CD4-positive, alpha-beta T cell (primary cell): Measurements from ENCODE around the gene GADD45G. TPM values are rescaled to one million over a fixed set of nuclear protein-coding genes. Genes with fewer than 3 reads are reported as not detected.

Source experiments
- ATAC-seq: fragments of 200-7000 bp; cut with Tn5 transposase; one replicate; pipeline ENCODE4 v1.10.0; 2022; ENCODE audit warnings: mild to moderate bottlenecking; ENCODE audit not compliant: poor library complexity
- CTCF ChIA-PET: fragments of 350-600 bp; sonication (Branson Sonifier 250); formaldehyde crosslinking; loops from one replicate; lab custom pipeline; 2021; ENCODE audit warnings: antibody characterized with exemption, inconsistent platforms; lab: Charles Lee
- POLR2A ChIA-PET: fragments of 350-600 bp; sonication (Branson Sonifier 250); formaldehyde crosslinking; loops from one replicate; lab custom pipeline; 2021; ENCODE audit warnings: antibody characterized with exemption, inconsistent platforms; lab: Charles Lee
- DNase-seq, 14 experiments: peaks; one replicate each; pipeline ENCODE4 v3.0.0-alpha.2; 2013 to 2020; ENCODE audit warnings: mixed read lengths in 2 of 14
- H3K27ac ChIP-seq, 2 donors: one replicate each; pipeline versions ENCODE4 v1.5.1 to v1.7.0; 2013; ENCODE audit warnings: low read length in 2 of 2, low read depth in 1 of 2, mild to moderate bottlenecking in 1 of 2
- H3K27me3 ChIP-seq, 2 experiments: 1 replicate in 1 of 2; 2 replicates in 1 of 2; pipeline versions ENCODE4 v1.6.1 to v1.7.0; 2013; ENCODE audit warnings: low read length in 2 of 2, control low read depth in 1 of 2, mild to moderate bottlenecking in 1 of 2, moderate library complexity in 1 of 2; ENCODE audit not compliant: insufficient read depth in 2 of 2, control insufficient read depth in 1 of 2
- H3K36me3 ChIP-seq: one replicate; pipeline ENCODE4 v1.6.1; 2013; ENCODE audit warnings: low read length, control low read depth; ENCODE audit not compliant: insufficient read depth
- H3K4me1 ChIP-seq: one replicate; pipeline ENCODE4 v1.6.1; 2013; ENCODE audit warnings: low read length, control low read depth; ENCODE audit not compliant: insufficient read depth
- H3K4me3 ChIP-seq: one replicate; pipeline ENCODE4 v1.5.1; 2013; ENCODE audit warnings: mild to moderate bottlenecking, low read length, moderate library complexity
- H3K9me3 ChIP-seq, 2 experiments: 1 replicate in 1 of 2; 2 replicates in 1 of 2; pipeline versions ENCODE4 v1.6.1 to v1.7.0; 2013; ENCODE audit warnings: low read length in 2 of 2, mild to moderate bottlenecking in 2 of 2, control low read depth in 1 of 2, moderate library complexity in 1 of 2; ENCODE audit not compliant: control insufficient read depth in 1 of 2, insufficient read depth in 1 of 2
- H3K27ac Mint-ChIP-seq: one replicate; pipeline ENCODE4 v1.8.0; 2020; ENCODE audit warnings: mixed read lengths
- H3K27me3 Mint-ChIP-seq: one replicate; pipeline ENCODE4 v1.8.0; 2021; ENCODE audit warnings: mixed read lengths
- H3K36me3 Mint-ChIP-seq: one replicate; pipeline ENCODE4 v1.8.0; 2021; ENCODE audit warnings: low read depth, mixed read lengths
- H3K4me1 Mint-ChIP-seq: one replicate; pipeline ENCODE4 v1.8.0; 2021; ENCODE audit warnings: low read depth, mixed read lengths
- H3K4me3 Mint-ChIP-seq: one replicate; pipeline ENCODE4 v1.8.0; 2020; ENCODE audit warnings: mild to moderate bottlenecking, mixed read lengths
- H3K9me3 Mint-ChIP-seq: one replicate; pipeline ENCODE4 v1.8.0; 2020; ENCODE audit warnings: mixed read lengths
- CTCF ChIP-seq: fragments of 200-600 bp; IDR thresholded peaks from one replicate; pipeline ENCODE4 v1.8.0; 2022; ENCODE audit warnings: antibody characterized with exemption, mild to moderate bottlenecking
- intact Hi-C, 2 experiments: fragments of 100-400 bp; cut with DNase I in 1 of 2; cut with micrococcal nuclease in 1 of 2; formaldehyde crosslinking; loops; one replicate each; pipeline versions ENCODE4 v1.15.1 to v1.9.0; 2023 to 2025; cut with DNase I, micrococcal nuclease
- total RNA-seq, 174 experiments: library from RNA in 2 of 174; stranded (reverse) in 2 of 174; gene quantifications; one replicate each; pipeline ENCODE4 v1.2.3 and lab custom pipeline; 2021 to 2026

GADD45G gene
- total RNA-seq, 2 experiments from 2014 or later = 15.6 to 16.1 TPM

DNA sequence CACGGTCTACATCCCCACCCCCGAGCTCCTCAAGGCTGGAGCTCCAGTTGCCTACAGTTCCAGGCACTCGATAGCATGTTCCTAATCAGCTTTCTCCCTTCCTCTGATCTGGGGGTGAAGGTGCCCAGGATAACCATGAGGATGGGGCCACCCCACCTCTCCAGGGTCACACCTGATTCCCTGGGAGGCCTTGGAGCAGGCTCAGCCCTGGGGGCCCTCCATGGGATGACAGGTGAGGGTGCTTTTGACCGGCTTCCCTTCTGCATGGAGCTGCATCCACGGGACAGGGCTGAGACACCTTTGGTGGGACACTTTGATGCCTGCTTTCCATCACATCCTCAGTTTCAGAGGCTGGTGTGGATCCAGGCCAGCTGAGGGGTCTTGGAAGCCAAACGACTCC, 28.6 kb downstream of the GADD45G start:
- Mint-ChIP-seq H3K4me3 (no peak overlapping the region), H3K27ac (no peak overlapping the region), H3K36me3 (no peaks in the 10 kb centered on the region), H3K27me3 (no peaks in the 10 kb centered on the region), H3K4me1 (no peaks in the 10 kb centered on the region), H3K9me3 (no peaks in the 10 kb centered on the region)
- ATAC-seq (no peak), DNase-seq (no peak)
- Histone ChIP-seq H3K4me3 (no peak overlapping the region), H3K36me3 (no peaks in the 10 kb centered on the region), H3K27ac (no peak overlapping the region), H3K4me1 (no peaks in the 10 kb centered on the region), H3K27me3 (peaks cover 0 to 3% of the 10 kb centered on the region in 2 experiments), H3K9me3 (no peaks in the 10 kb centered on the region)
- ChIA-PET POLR2A (no interaction called here), CTCF (no interaction called here)
- intact Hi-C loops = no loop called here
- TF ChIP-seq CTCF = no peak

DNA sequence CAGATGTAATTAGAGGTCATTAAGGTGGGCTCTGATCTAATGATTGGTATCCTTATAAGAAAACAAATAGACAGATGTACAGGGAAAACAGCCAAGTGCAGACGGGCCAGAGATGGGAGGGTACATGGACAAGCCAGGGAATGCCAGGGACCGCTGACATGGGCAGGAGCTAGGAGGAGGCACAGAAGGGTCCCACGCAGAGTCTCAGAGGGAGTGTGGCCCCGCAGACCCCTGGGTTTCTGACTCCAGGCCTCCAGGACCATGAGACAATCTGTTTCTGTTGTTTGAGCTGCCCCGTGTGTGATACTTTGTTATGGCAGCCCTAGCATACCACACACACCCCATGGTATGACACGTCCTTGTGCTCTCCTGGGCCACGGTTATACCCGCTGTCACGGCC, 29.1 kb downstream of the GADD45G start:
- Histone ChIP-seq H3K27me3 (peaks cover 0 to 3% of the 10 kb centered on the region in 2 experiments), H3K4me1 (no peaks in the 10 kb centered on the region), H3K4me3 (no peak overlapping the region), H3K27ac (no peak overlapping the region), H3K9me3 (no peaks in the 10 kb centered on the region), H3K36me3 (no peaks in the 10 kb centered on the region)
- ChIA-PET CTCF (no interaction called here), POLR2A (no interaction called here)
- DNase-seq = no peak
- Mint-ChIP-seq H3K27ac (no peak overlapping the region), H3K9me3 (no peaks in the 10 kb centered on the region), H3K36me3 (no peaks in the 10 kb centered on the region), H3K27me3 (no peaks in the 10 kb centered on the region), H3K4me1 (no peaks in the 10 kb centered on the region), H3K4me3 (no peak overlapping the region)
- intact Hi-C loops = no loop called here
- ATAC-seq = no peak
- TF ChIP-seq CTCF = no peak

DNA sequence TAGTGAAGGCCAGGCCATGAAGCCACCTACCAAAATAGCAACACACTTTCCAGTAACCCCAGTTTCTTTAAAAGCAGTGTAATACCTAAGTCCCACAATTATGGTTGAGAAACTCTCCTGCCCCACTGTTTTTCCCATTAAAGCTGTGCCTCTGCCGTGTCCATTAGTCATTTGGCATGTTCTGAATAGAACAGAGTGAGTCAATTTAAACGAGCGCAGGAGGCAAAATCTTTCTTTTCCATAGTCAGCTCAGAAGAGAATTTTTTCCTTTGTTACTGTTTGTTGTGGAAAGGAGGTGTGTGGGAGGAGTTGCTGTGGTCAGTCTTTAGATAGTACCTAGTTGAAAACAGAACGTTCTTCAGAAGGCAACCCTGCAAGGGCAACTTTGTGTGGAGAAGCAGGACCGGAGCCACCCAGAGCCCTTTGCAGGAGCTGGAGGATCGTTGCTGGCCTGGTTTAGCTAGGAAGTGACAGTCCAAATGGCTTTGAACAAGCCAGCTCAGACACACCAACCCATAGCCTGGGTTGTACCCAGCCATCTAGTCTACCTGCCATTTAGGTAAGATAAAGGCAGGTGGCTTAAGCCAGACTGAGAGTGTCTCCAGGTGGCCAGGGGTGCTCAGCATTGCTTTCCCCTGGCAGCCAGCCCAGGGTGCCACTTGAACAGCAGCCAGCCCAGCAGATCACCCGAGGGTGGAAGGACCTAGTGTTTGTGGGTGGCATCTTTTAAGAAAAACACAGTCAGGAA, 30.4 kb downstream of the GADD45G start:
- H3K4me3 Mint-ChIP-seq = no peak overlapping the region
- no peak overlapping the region for H3K27ac Mint-ChIP-seq
- DNase-seq (no peak), ATAC-seq (no peak)
- ChIA-PET POLR2A (no interaction called here), CTCF (no interaction called here)
- no peak for TF ChIP-seq CTCF
- H3K4me3 ChIP-seq = no peak overlapping the region
- no peaks in the 10 kb centered on the region for H3K36me3 ChIP-seq
- intact Hi-C loops = no loop called here
- H3K27me3 Mint-ChIP-seq = no peaks in the 10 kb centered on the region
- H3K27ac ChIP-seq = no peak overlapping the region
- H3K4me1 Mint-ChIP-seq = no peaks in the 10 kb centered on the region
- H3K9me3 Mint-ChIP-seq = no peaks in the 10 kb centered on the region
- peaks cover 0 to 3% of the 10 kb centered on the region in 2 experiments for H3K27me3 ChIP-seq
- no peaks in the 10 kb centered on the region for H3K36me3 Mint-ChIP-seq
- H3K9me3 ChIP-seq = no peaks in the 10 kb centered on the region
- H3K4me1 ChIP-seq = no peaks in the 10 kb centered on the region
